CD4-positive, alpha-beta T cell treated with Interleukin-6 at 100 ng/mL for 8 hours (primary cell): ENCODE data around the gene INSRR.

Experiments used
- DNase-seq: peaks from one replicate; pipeline ENCODE4 v3.0.0-alpha.2; 2020; ENCODE audit warnings: mixed read lengths, low spot score

Gene INSRR

GRCh38 chr1:156858959-156859522, at the start of gene INSRR:
TSS of gene INSRR (minus strand) at chr1:156859117. CDS start at chr1:156858621, 496 bp downstream.
- no peak for DNase-seq

GRCh38 chr1:156908541-156908940, 49.6 kb upstream of the INSRR start:
- DNase-seq = no peak

GRCh38 chr1:156906206-156906906, 47.4 kb upstream of the INSRR start:
- no peak for DNase-seq

DNA sequence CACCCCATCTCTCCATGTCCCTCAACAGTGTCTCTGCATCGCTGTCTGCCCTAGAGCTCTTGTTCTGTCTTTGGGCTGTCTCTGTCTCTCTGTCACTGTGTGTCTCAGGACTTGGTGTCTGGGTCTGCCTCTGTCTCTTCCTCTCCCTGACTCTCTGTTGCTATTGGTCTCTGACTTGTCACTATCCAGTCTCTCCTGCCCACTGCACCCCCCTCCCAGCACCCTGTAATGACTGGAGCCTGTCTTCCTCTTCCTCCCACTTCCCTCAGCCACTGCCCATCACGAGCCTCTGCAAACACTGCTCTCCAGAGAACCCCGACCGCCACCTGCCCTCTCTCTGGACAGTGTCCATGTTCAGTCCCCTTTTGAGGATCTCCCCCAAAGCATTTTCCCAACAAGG, 46.7 kb upstream of the INSRR start:
- DNase-seq = no peak

DNA sequence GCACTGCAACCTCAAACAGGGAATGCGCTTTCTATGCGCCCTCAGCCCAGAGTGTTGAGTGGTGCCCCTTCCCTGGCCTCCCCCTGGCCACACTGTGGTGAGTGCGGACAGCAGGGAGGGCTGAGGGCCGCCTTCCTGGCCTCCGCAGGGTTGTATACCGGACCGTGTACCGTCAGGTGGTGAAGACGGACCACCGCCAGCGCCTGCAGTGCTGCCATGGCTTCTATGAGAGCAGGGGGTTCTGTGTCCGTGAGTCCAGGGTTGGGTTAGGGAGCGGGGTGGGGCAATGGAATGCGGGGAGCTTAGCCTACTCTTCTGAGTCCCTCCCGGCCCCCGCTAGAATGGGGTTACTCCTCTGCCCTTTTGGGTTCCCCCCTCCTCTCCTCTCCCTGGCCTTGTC, 46.3 kb upstream of the INSRR start:
- DNase-seq = no peak

DNA sequence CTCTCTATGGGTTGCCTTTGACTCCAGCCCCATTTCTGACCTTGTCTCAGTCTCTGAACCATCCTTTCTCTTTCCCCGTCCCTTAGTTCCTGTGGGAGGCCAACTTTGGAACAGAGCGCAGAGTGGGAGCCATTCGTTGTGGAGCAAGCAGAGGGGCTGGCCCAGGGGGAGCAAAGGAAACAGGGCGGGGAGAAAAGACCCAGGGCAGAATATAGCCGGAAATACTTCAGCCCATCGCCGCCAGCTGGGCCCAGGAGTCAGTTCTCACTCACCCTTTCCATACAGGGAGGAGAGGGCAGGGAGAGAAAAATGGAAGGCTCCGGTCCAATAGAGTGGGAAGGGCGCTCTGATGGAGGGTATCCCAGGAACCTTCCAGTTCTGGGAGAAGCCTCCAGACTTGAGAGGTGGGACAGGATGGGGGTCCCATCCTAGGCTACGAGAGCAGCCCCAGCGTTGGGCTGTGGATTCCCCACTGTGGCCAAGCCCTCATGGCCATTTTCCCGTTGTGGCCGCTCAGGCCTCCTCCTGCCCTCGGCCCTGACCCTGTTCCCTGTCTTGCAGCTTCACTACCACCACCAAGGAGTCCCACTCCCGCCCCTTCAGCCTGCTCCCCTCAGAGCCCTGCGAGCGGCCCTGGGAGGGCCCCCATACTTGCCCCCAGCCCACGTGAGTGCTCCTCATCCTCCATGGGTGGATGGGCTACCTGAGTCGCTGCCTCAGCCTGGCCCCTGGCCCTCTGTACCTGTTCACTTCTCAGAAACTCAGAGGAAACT, 45.5 kb upstream of the INSRR start:
- DNase-seq = no peak

- DNase-seq = no peak
Measured at GRCh38 chr1:156903328-156904091, 44.6 kb upstream of the INSRR start.

GRCh38 chr1:156901966-156902915, 43.3 kb upstream of the INSRR start:
- DNase-seq = no peak

DNA sequence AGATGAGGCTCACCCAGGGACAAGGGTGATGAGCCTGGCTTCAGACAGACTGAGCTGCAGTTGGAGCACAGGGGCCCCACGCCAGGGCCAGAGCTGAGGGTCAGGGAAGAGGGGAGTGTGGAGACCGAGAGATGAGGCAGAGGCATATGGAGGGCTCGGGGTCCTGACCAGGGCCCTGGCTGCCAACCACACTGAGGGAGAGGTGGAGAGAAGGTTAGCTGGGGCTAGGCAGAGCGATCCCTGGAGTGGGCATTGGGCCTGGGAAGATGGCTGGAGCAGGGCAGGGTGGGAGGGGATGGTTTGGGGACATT, 42.6 kb upstream of the INSRR start:
- no peak for DNase-seq

GRCh38 chr1:156900896-156901589, 42.1 kb upstream of the INSRR start:
- DNase-seq = no peak

DNA sequence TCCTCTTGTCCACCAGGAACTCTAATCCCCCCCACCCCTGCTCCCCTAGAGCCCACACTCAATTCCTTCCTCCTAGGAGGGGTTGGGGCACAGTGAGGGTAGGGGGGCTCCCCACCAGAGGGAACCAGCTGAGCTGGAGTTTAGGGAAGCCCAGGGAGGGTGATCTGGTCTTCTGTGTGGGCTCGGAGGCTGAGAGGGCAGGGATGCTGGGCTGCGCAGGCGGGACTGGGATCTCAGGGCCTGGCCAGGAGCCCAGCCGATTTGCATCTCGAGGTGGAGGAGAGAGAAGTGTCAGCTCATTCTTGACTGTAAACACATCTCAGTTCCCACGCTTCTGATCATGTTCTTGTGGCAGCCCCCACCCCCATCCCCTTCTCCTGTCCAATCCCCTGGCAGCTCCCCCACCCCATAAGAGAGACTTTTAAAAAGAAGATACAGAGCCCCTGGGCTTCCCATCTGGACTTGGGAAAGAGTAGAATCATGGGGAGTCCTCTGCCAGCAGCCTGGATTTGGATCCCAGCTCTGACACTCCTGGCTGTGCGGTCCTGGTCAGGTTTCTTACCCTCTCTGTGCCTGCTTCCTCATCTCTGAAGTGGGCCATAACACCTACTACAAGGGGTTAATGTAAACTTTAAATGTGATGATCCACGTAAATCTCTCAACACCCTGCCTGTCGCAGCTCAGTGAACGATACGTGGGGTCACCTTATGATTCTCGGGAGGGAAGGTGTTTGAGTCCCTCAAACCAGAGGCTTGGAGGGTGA, 41.2 kb upstream of the INSRR start:
- no peak for DNase-seq

GRCh38 chr1:156898971-156899664, 40.2 kb upstream of the INSRR start:
- DNase-seq = no peak

DNA sequence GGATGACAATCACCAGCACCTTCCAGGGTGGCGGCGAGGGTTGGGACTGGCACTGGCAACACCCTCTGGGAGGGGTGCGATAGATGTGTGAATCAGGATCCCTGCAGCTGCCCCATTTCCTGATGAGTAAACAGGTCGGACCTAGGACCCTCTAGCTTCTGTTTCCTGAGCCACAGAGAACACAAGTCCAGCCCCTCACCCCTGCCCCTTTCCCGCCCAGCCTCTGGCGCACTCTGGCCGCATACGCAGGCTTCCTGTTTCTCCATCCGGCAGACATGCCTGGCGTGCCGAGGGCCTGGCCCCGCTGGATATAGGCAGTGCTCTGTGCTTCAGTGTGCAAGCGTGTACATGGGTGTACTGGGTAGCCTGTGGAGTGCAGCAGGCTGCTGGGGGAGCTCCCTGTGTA, 39.2 kb upstream of the INSRR start:
- no peak for DNase-seq

- DNase-seq = no peak
Measured at GRCh38 chr1:156897078-156897825, 38.3 kb upstream of the INSRR start.

GRCh38 chr1:156896490-156897033, 37.6 kb upstream of the INSRR start:
- no peak for DNase-seq

DNA sequence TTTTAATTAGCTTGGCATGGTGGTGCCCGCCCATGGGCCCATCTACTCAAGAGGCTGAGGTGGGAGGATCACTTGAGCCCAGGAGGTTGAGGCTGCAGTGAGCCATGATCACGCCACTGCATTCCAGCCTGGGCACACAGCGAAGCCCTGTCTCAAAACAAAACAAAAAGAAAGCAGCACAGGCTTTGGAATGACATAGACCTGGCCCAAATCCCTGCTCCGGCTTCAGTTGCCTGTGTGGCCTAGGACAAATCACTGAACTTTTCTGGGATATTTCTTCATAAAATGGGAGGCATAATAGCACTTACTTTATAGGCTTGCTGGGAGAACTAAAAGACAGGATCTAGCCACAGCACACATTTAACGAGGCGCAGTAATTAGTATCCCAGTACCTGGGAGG, 37.0 kb upstream of the INSRR start:
- DNase-seq = no peak

DNA sequence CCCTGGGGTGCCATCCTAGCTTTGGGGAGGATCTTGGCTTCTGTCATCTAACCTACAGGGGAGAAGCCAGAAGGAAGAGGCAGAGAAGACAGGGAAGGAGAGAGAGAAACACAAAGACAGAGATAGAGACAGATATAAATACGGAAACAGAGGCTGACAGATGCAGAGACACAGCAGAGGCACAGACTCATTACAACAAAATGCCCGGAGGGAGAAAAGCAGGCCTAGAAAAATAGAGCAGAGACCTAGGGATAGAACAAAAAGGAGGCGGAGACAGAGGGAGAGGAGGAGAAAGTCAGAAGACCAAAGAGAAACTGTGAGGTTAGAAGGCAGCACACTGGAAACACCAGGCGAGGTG, 36.5 kb upstream of the INSRR start:
- no peak for DNase-seq

GRCh38 chr1:156894711-156895454, 36.0 kb upstream of the INSRR start:
- DNase-seq = no peak
